ENCODE data around the gene PRKAR2B.

DNA sequence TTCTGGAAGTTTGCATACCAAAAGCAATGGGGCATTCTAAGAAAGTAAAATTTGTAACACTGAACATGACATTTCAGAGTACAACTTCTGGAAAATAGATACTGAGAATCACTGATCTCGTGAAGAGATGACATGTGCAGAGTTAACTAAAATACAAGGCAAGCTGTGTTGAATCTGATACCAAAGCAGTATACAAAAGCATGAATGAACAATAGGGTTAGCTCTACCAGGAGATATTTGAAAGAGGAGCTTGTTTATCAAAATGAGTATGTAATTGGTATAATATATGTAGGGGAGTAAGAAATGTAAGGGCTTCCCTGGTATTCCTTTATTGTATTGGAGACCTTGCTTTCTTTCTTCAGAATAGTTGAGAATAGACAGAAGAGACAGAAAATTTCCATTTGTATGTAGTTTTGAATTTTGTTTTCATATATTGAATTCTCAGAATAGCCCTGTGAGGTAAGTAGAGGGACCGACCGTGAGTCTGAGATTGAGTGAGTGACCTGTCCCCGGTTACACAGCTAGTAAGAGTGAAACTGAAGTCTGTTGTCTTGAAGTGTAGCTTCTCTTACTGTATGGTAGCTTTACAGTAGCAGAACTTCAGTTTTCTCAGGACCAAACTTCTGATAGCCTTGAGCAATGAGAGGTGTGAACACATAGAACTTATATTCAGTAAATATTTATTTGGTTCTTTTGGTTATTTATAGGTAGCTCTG, 129.3 kb downstream of the PRKAR2B start:
- TF ChIP-seq POLR2AphosphoS5 (IDR thresholded peaks at IDR 0.05; ENCODE audit: low read depth, low read length), result no peak
- TF ChIP-seq REST (IDR thresholded peaks at IDR 0.05; ENCODE audit: insufficient read depth in 1 of 2, low read depth in 2 of 2, low read length in 2 of 2), result no peak
- TF ChIP-seq TAF1 (IDR thresholded peaks at IDR 0.05; ENCODE audit: borderline replicate concordance, insufficient read depth, low read length), result no peak
- no peak for TF ChIP-seq SIN3A (IDR thresholded peaks at IDR 0.05; ENCODE audit: borderline replicate concordance, insufficient read depth, low read length)

All from PFSK-1 (cell line).